Fibroblast of skin of left biceps (primary cell): ENCODE measurements around the gene LRRC4.

Source experiments
- DNase-seq, 2 experiments: peaks; one replicate each; pipeline ENCODE4 v3.0.0-alpha.2; 2013; ENCODE audit warnings: low read depth in 2 of 2

LRRC4 gene

GRCh38 chr7:128030654-128031611, at the start of gene LRRC4:
Gene LRRC4 (minus strand): TSS chr7:128031437. CDS start chr7:128030640, 797 bp downstream.
- DNase-seq, result no peak

- DNase-seq, result no peak
Observed at GRCh38 chr7:128080169-128080568, 48.9 kb upstream of the LRRC4 start.

GRCh38 chr7:128078309-128078708, 47.1 kb upstream of the LRRC4 start:
- no peak for DNase-seq

GRCh38 chr7:128076796-128077271, 45.6 kb upstream of the LRRC4 start:
- DNase-seq, result no peak

GRCh38 chr7:128076196-128076795, 45.1 kb upstream of the LRRC4 start:
- DNase-seq, result no peak

GRCh38 chr7:128075242-128076095, 44.2 kb upstream of the LRRC4 start:
- no peak for DNase-seq

- DNase-seq, result no peak
Observed at GRCh38 chr7:128074736-128075135, 43.5 kb upstream of the LRRC4 start.

GRCh38 chr7:128074336-128074735, 43.1 kb upstream of the LRRC4 start:
- no peak for DNase-seq

GRCh38 chr7:128073671-128074310, 42.6 kb upstream of the LRRC4 start:
- DNase-seq, result no peak

- DNase-seq, result no peak
Observed at GRCh38 chr7:128071801-128072200, 40.6 kb upstream of the LRRC4 start.

- DNase-seq, result no peak
Observed at GRCh38 chr7:128071376-128071775, 40.1 kb upstream of the LRRC4 start.

- DNase-seq, result no peak
Observed at GRCh38 chr7:128069373-128070364, 38.4 kb upstream of the LRRC4 start.

- no peak for DNase-seq
Observed at GRCh38 chr7:128068785-128069184, 37.5 kb upstream of the LRRC4 start.

GRCh38 chr7:128067983-128068382, 36.7 kb upstream of the LRRC4 start:
- no peak for DNase-seq

- no peak for DNase-seq
Observed at GRCh38 chr7:128066858-128067257, 35.6 kb upstream of the LRRC4 start.

GRCh38 chr7:128066395-128066794, 35.2 kb upstream of the LRRC4 start:
- no peak for DNase-seq

- no peak for DNase-seq
Observed at GRCh38 chr7:128065872-128066271, 34.6 kb upstream of the LRRC4 start.

- no peak for DNase-seq
Observed at GRCh38 chr7:128063088-128063487, 31.9 kb upstream of the LRRC4 start.

GRCh38 chr7:128060018-128060417, 28.8 kb upstream of the LRRC4 start:
- DNase-seq, result no peak
